Measurements from ENCODE around the gene PCDHA12. TPM values are rescaled to one million over a fixed set of nuclear protein-coding genes. Genes with fewer than 3 reads are reported as not detected.
"Not testable (repeated sequence)": the region's sequence is repeated elsewhere in the genome, so short reads cannot be mapped to it uniquely, and the experiment has no call there.

PCDHA12 gene
- total RNA-seq, 1 donor from 2014 or later: 0.29 TPM

GRCh38 chr5:140857177-140857986, 17.7 kb upstream of the PCDHA12 start:
- DNase-seq (ENCODE audit: low spot score): no peak

- no peak for DNase-seq (ENCODE audit: low spot score)
Measured at GRCh38 chr5:140857987-140858240, 17.2 kb upstream of the PCDHA12 start.

GRCh38 chr5:140862441-140863295, 12.4 kb upstream of the PCDHA12 start:
- no peak for DNase-seq (ENCODE audit: low spot score)

GRCh38 chr5:140868721-140869554, 6.2 kb upstream of the PCDHA12 start, which contains the start of gene PCDHA11:
Gene PCDHA11, plus strand, starts transcription at chr5:140868957. Its CDS starts 147 bp downstream, at chr5:140869104.
- DNase-seq (ENCODE audit: low spot score): no peak

GRCh38 chr5:140869555-140869886, 5.6 kb upstream of the PCDHA12 start:
- DNase-seq (ENCODE audit: low spot score): no peak

GRCh38 chr5:140870221-140871201, 4.6 kb upstream of the PCDHA12 start:
- no peak for DNase-seq (ENCODE audit: low spot score)

GRCh38 chr5:140876541-140877261, 1.6 kb downstream of the PCDHA12 start:
- DNase-seq (ENCODE audit: low spot score): not testable (repeated sequence)

GRCh38 chr5:140877262-140877581, 2.1 kb downstream of the PCDHA12 start:
- DNase-seq (ENCODE audit: low spot score): no peak

GRCh38 chr5:140881889-140882590, 6.9 kb downstream of the PCDHA12 start, which contains the start of gene PCDHA13:
Gene PCDHA13, plus strand, starts transcription at chr5:140882124. Its CDS starts 145 bp downstream, at chr5:140882269.
- no peak for DNase-seq (ENCODE audit: low spot score)

- DNase-seq (ENCODE audit: low spot score): no peak
Measured at GRCh38 chr5:140882591-140882899, 7.4 kb downstream of the PCDHA12 start.

GRCh38 chr5:140883373-140883772, 8.3 kb downstream of the PCDHA12 start:
- DNase-seq (ENCODE audit: low spot score): no peak

GRCh38 chr5:140883927-140884697, 9.0 kb downstream of the PCDHA12 start:
- DNase-seq (ENCODE audit: low spot score): no peak

- DNase-seq (ENCODE audit: low spot score): no peak
Measured at GRCh38 chr5:140916325-140916724, 41.2 kb downstream of the PCDHA12 start.

GRCh38 chr5:140923601-140924000, 48.5 kb downstream of the PCDHA12 start:
- no peak for DNase-seq (ENCODE audit: low spot score)

- DNase-seq (ENCODE audit: low spot score): no peak
Measured at GRCh38 chr5:140925806-140926442, 50.8 kb downstream of the PCDHA12 start, which contains the start of gene PCDHAC1. Gene PCDHAC1, plus strand, starts transcription at chr5:140926299. Its CDS starts 594 bp downstream, at chr5:140926893.

- DNase-seq (ENCODE audit: low spot score): peak; percentile 93
Measured at GRCh38 chr5:140926443-140927227, 51.5 kb downstream of the PCDHA12 start.

GRCh38 chr5:140927228-140927573, 52.1 kb downstream of the PCDHA12 start:
- no peak for DNase-seq (ENCODE audit: low spot score)
